SU-DHL-6 (cell line): ENCODE measurements around the gene DOCK9.

ENCODE experiments used
- H2AFZ ChIP-seq: fragments of 200-600 bp; sonication (generic); 2 replicates; pipeline ENCODE4 v1.6.1; 2014; ENCODE audit warnings: low read depth, mild to moderate bottlenecking, moderate library complexity, mixed read lengths, antibody characterized with exemption, low read length; ENCODE audit not compliant: severe bottlenecking
- H3F3A ChIP-seq: fragments of 200-600 bp; shearing (Covaris generic); 2 replicates; pipeline ENCODE4 v1.6.0; 2016; ENCODE audit warnings: antibody characterized with exemption, mild to moderate bottlenecking; ENCODE audit not compliant: insufficient read depth
- H3K27ac ChIP-seq: fragments of 200-600 bp; sonication (generic); 2 replicates; pipeline ENCODE4 v1.5.1; 2016; ENCODE audit warnings: low read depth, mild to moderate bottlenecking, low read length, moderate library complexity, mixed read lengths
- H3K27me3 ChIP-seq: fragments of 200-600 bp; sonication (generic), shearing (Covaris generic); 2 replicates; pipeline ENCODE4 v1.6.0; 2014; ENCODE audit warnings: mild to moderate bottlenecking, low read length
- H3K36me3 ChIP-seq: fragments of 200-600 bp; sonication (generic); 2 replicates; pipeline ENCODE4 v1.6.1; 2014; ENCODE audit warnings: mild to moderate bottlenecking, low read length, mixed read lengths
- H3K4me2 ChIP-seq: fragments of 300-600, 200-600 bp; shearing (Covaris generic), sonication (generic); 2 replicates; pipeline ENCODE4 v1.6.0; 2014; ENCODE audit warnings: low read length, low read depth, mild to moderate bottlenecking; ENCODE audit not compliant: poor library complexity, severe bottlenecking
- H3K4me3 ChIP-seq: fragments of 200-600 bp; sonication (generic); 2 replicates; pipeline ENCODE4 v1.5.1; 2014; ENCODE audit warnings: antibody characterized with exemption, low read length, mild to moderate bottlenecking, mixed read lengths; ENCODE audit not compliant: insufficient read depth, poor library complexity, severe bottlenecking
- H3K79me2 ChIP-seq: fragments of 200-600 bp; sonication (generic); 2 replicates; pipeline ENCODE4 v1.6.1; 2014; ENCODE audit warnings: mild to moderate bottlenecking, low read length, moderate library complexity; ENCODE audit not compliant: insufficient read depth
- H3K9ac ChIP-seq: fragments of 200-600 bp; sonication (generic); 2 replicates; pipeline ENCODE4 v1.7.0; 2014; ENCODE audit warnings: mild to moderate bottlenecking, low read length
- H3K9me2 ChIP-seq: fragments of 200-600 bp; sonication (generic); replicated peaks from 2 replicates; pipeline ENCODE4 v1.6.1; 2014; ENCODE audit warnings: low read length; ENCODE audit not compliant: insufficient read depth
- H3K9me3 ChIP-seq: fragments of 200-600 bp; sonication (generic); 2 replicates; pipeline ENCODE4 v1.6.1; 2014; ENCODE audit warnings: low read length, mixed read lengths; ENCODE audit not compliant: insufficient read depth
- H4K20me1 ChIP-seq: fragments of 200-600 bp; sonication (generic); 2 replicates; pipeline ENCODE4 v1.6.1; 2014; ENCODE audit warnings: low read depth, mild to moderate bottlenecking, antibody characterized with exemption, low read length, moderate library complexity, mixed read lengths
- CTCF ChIP-seq: fragments of 200-600 bp; sonication (generic); IDR thresholded peaks from one replicate; pipeline ENCODE4 v1.5.1; 2017; ENCODE audit warnings: antibody characterized with exemption, mild to moderate bottlenecking, low read length, moderate library complexity; ENCODE audit not compliant: insufficient read depth, poor library complexity, severe bottlenecking
- EZH2phosphoT487 ChIP-seq: fragments of 200-600 bp; sonication (generic), shearing (Covaris generic); conservative IDR thresholded peaks from 2 replicates; pipeline ENCODE4 v1.6.1; 2018; ENCODE audit warnings: mild to moderate bottlenecking, antibody characterized with exemption, low read length, moderate library complexity, mixed read lengths

The DOCK9 gene

GRCh38 chr13:98927951-98928927 lies 49.6 kb downstream of the DOCK9 start:
- H3K79me2 ChIP-seq: no peaks in the 10 kb centered on the region
- H3K36me3 ChIP-seq: no peaks in the 10 kb centered on the region
- no peaks in the 10 kb centered on the region for H3K27me3 ChIP-seq
- H3K9me3 ChIP-seq: no peaks in the 10 kb centered on the region
- no peak overlapping the region for H3K4me2 ChIP-seq
- TF ChIP-seq CTCF (no peak), EZH2phosphoT487 (no peak)
- no peak overlapping the region for H3K9ac ChIP-seq
- no peak overlapping the region for H3K4me3 ChIP-seq
- no peak overlapping the region for H3K27ac ChIP-seq
- H3F3A ChIP-seq: no peaks in the 10 kb centered on the region
- H3K9me2 ChIP-seq: no peaks in the 10 kb centered on the region
- H2AFZ ChIP-seq: no peak overlapping the region
- no peaks in the 10 kb centered on the region for H4K20me1 ChIP-seq

DNA sequence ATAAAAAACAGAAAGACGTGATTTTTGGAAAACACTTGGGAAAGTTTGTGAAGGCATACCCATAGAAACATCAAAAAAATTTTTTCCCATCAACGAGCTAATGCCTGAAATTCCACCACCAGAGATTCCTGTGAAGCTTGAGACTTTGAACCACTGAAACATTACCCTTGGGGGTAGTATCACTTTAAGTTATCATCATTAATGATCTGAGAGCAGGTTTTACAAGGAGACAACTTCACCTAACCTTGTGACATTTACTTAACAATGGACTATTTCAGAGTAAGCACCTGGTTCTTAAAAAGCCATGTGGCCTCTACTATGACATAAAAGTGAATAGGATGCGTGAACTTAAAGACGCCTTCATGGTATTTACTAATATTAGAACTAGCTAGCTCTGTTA lies 51.9 kb downstream of the DOCK9 start:
- Histone ChIP-seq H3K27me3 (no peaks in the 10 kb centered on the region), H3K4me3 (no peak overlapping the region), H3K36me3 (no peaks in the 10 kb centered on the region), H4K20me1 (no peaks in the 10 kb centered on the region), H3K79me2 (no peaks in the 10 kb centered on the region), H3K4me2 (no peak overlapping the region), H3F3A (no peaks in the 10 kb centered on the region), H3K9me2 (no peaks in the 10 kb centered on the region), H3K9me3 (no peaks in the 10 kb centered on the region), H3K27ac (no peak overlapping the region), H3K9ac (no peak overlapping the region), H2AFZ (no peak overlapping the region)
- no peak for TF ChIP-seq EZH2phosphoT487
- TF ChIP-seq CTCF: no peak

- H3K4me3 ChIP-seq: no peak overlapping the region
- no peak overlapping the region for H2AFZ ChIP-seq
- no peaks in the 10 kb centered on the region for H3K79me2 ChIP-seq
- H3K36me3 ChIP-seq: no peaks in the 10 kb centered on the region
- H3K9me2 ChIP-seq: no peaks in the 10 kb centered on the region
- no peaks in the 10 kb centered on the region for H3F3A ChIP-seq
- H3K27ac ChIP-seq: no peak overlapping the region
- H4K20me1 ChIP-seq: no peaks in the 10 kb centered on the region
- no peaks in the 10 kb centered on the region for H3K9me3 ChIP-seq
- TF ChIP-seq CTCF (no peak), EZH2phosphoT487 (no peak)
- H3K27me3 ChIP-seq: no peaks in the 10 kb centered on the region
- no peak overlapping the region for H3K4me2 ChIP-seq
- H3K9ac ChIP-seq: no peak overlapping the region
Observed at GRCh38 chr13:98923641-98924397, 54.0 kb downstream of the DOCK9 start.
